HepG2 (cell line): Measurements from ENCODE around the gene SMARCA4. TPM values are rescaled to one million over a fixed set of nuclear protein-coding genes. Genes with fewer than 3 reads are reported as not detected.
A peak's percentile ranks its signal among the peaks of the same experiment; 100 is the strongest.

ENCODE experiments used
- ELF1 ChIP-seq: sonication (generic); formaldehyde crosslinking; IDR thresholded peaks from 2 replicates; pipeline ENCODE4 v1.4.0; 2020; ENCODE audit warnings: missing genetic modification reagents
- FOXM1 ChIP-seq: sonication (generic); formaldehyde crosslinking; IDR thresholded peaks from 2 replicates; pipeline ENCODE4 v1.5.0; 2020; ENCODE audit warnings: missing genetic modification reagents
- GLMP ChIP-seq: sonication (generic); formaldehyde crosslinking; IDR thresholded peaks from 2 replicates; pipeline ENCODE4 v1.9.0; 2021; ENCODE audit warnings: missing genetic modification reagents, mild to moderate bottlenecking, borderline replicate concordance
- KLF12 ChIP-seq: sonication (generic); formaldehyde crosslinking; IDR thresholded peaks from 2 replicates; pipeline ENCODE4 v1.4.0; 2020; ENCODE audit warnings: missing genetic modification reagents, borderline replicate concordance
- MAF1 ChIP-seq: sonication (generic); formaldehyde crosslinking; IDR thresholded peaks from 2 replicates; pipeline ENCODE4 v1.5.0; 2020; ENCODE audit warnings: missing genetic modification reagents, borderline replicate concordance
- MLXIP ChIP-seq: sonication (generic); formaldehyde crosslinking; IDR thresholded peaks from 2 replicates; pipeline ENCODE4 v1.9.0; 2021; ENCODE audit warnings: missing genetic modification reagents, borderline replicate concordance
- TFDP1 ChIP-seq: IDR thresholded peaks from 2 replicates; pipeline ENCODE4 v1.6.1; 2016; ENCODE audit warnings: missing compliant biosample characterization, missing genetic modification reagents, borderline replicate concordance
- TGIF2 ChIP-seq: IDR thresholded peaks from 2 replicates; pipeline ENCODE4 v1.6.1; 2016; ENCODE audit warnings: control low read depth, missing compliant biosample characterization
- THAP11 ChIP-seq: IDR thresholded peaks from 2 replicates; pipeline ENCODE4 v1.6.1; 2016; ENCODE audit warnings: missing biosample characterization, missing genetic modification reagents
- TRIM24 ChIP-seq: sonication (generic); formaldehyde crosslinking; IDR thresholded peaks from 2 replicates; pipeline ENCODE4 v1.8.0; 2022; ENCODE audit warnings: mild to moderate bottlenecking, missing genetic modification reagents
- USF2 ChIP-seq, 2 experiments: sonication (generic) in 1 of 2; formaldehyde crosslinking in 1 of 2; IDR thresholded peaks; 2 replicates each; pipeline versions ENCODE4 v1.5.1 to v1.6.1; 2011 to 2020; ENCODE audit warnings: borderline replicate concordance in 1 of 2, low read depth in 1 of 2, low read length in 1 of 2, mild to moderate bottlenecking in 1 of 2, missing genetic modification reagents in 1 of 2, moderate library complexity in 1 of 2
- ZNF138 ChIP-seq: sonication (generic); formaldehyde crosslinking; IDR thresholded peaks from 2 replicates; pipeline ENCODE4 v1.5.0; 2020; ENCODE audit warnings: mild to moderate bottlenecking, low read depth, missing genetic modification reagents
- ZNF280B ChIP-seq: sonication (generic); formaldehyde crosslinking; IDR thresholded peaks from 2 replicates; pipeline ENCODE4 v1.5.0; 2020; ENCODE audit warnings: missing genetic modification reagents, mild to moderate bottlenecking, borderline replicate concordance
- ZNF576 ChIP-seq: sonication (generic); formaldehyde crosslinking; IDR thresholded peaks from 2 replicates; pipeline ENCODE4 v1.4.0; 2020; ENCODE audit warnings: mild to moderate bottlenecking, missing genetic modification reagents
- ZNF678 ChIP-seq: sonication (generic); formaldehyde crosslinking; IDR thresholded peaks from 2 replicates; pipeline ENCODE4 v1.4.0; 2020; ENCODE audit warnings: mild to moderate bottlenecking, missing genetic modification reagents
- ZNF747 ChIP-seq: sonication (generic); formaldehyde crosslinking; IDR thresholded peaks from 2 replicates; pipeline ENCODE4 v1.8.1; 2023; ENCODE audit warnings: missing genetic modification reagents, mild to moderate bottlenecking, borderline replicate concordance
- ZNF761 ChIP-seq: sonication (generic); formaldehyde crosslinking; conservative IDR thresholded peaks from 2 replicates; pipeline ENCODE4 v1.4.0; 2020; ENCODE audit warnings: mild to moderate bottlenecking, missing genetic modification reagents
- polyA plus RNA-seq, 8 experiments: library from polyadenylated mRNA; depleted of rRNA in 3 of 8; stranded (reverse) in 7 of 8; unstranded in 1 of 8; fragments of >200 nt; fragmentation: Illumina TruSeq in 4 of 8; extraction: Trizol in 4 of 8; gene quantifications; 2 replicates each; pipeline versions ENCODE4 v1.2.1 to v1.2.3, GENCODE V29; 2011 to 2016; ENCODE audit warnings: low read depth in 4 of 8, missing spikeins in 1 of 8, mixed read lengths in 1 of 8; ENCODE audit not compliant: insufficient read depth in 1 of 8
- total RNA-seq, 5 experiments: library from RNA; depleted of rRNA; stranded (reverse); fragments of >200 nt; fragmentation: Illumina TruSeq; extraction: Trizol; gene quantifications; 2 replicates each; pipeline ENCODE4 v1.2.3, GENCODE V29; 2016; ENCODE audit warnings: low read depth in 1 of 5

The SMARCA4 gene
- total and polyA plus RNA-seq, 2 of the 13 experiments (the other 11 are each of a cell fraction or from before 2014, with no cell fraction given) = 25.4 to 45.9 TPM

- TF ChIP-seq USF2 (IDR thresholded peaks at IDR 0.05; ENCODE audit: low read depth, low read length) (0 out of 2 replicates have a peak, but pooled peaks have one; percentile 28), USF2 (CRISPR knock-in tag; IDR thresholded peaks at IDR 0.05; ENCODE audit: borderline replicate concordance) (no peak), GLMP (CRISPR knock-in tag) (no peak), ZNF678 (no peak), ZNF280B (CRISPR knock-in tag) (no peak), FOXM1 (no peak), THAP11 (no peak), ZNF761 (CRISPR knock-in tag) (no peak), ZNF138 (CRISPR knock-in tag) (no peak), TFDP1 (CRISPR knock-in tag) (no peak), MAF1 (CRISPR knock-in tag) (no peak), ZNF747 (no peak), ELF1 (CRISPR knock-in tag) (no peak), TRIM24 (CRISPR knock-in tag) (no peak), TGIF2 (CRISPR knock-in tag) (peak; percentile 55; the same call in 1 of the 2 replicates), KLF12 (CRISPR knock-in tag) (no peak), ZNF576 (no peak), MLXIP (CRISPR knock-in tag) (no peak)
These were observed 74.9 kb downstream of the SMARCA4 start (continued) for GRCh38 chr19:11035441-11036377.
